ENCODE results near the gene ALKBH6.

ALKBH6 gene

DNA sequence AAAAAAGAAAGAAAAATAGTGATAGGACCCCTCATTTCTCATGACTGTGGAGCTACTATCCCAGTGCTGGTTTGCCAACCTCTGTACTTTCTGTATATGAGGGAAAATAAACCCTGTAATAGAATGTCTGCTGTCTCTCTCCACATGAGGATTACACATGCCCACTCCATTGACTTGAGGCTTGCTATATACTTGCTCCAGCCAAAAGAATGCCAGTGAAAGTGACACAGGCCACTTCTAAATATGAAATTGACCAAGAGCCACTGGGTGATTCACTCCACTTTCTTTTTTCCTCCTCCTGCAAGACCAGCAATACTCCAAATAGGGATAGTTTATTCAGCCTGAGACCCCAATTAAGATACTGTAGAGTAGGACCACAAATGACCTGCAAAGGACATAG, 33.8 kb upstream of the ALKBH6 start:
- Histone ChIP-seq H3K9me3 (ENCODE audit: control insufficient read depth, insufficient read depth, low read depth, low read length) (no peaks in the 10 kb centered on the region; the same call in none of the 2 replicates), H3K27ac (ENCODE audit: extremely low read depth, low read depth, low read length) (no peak overlapping the region), H3K4me1 (ENCODE audit: control insufficient read depth, insufficient read depth, low read length) (peaks cover 8% of the 10 kb centered on the region; the same call in 1 of the 2 replicates), H3K36me3 (ENCODE audit: control insufficient read depth in 2 of 2, insufficient read depth in 1 of 2, low read length in 2 of 2) (peaks cover 7 to 71% of the 10 kb centered on the region in 2 experiments), H3K4me3 (ENCODE audit: low read depth, low read length) (no peak overlapping the region)
- ChIA-PET CTCF (interaction anchor here (0.6 kb wide), 1 partner anchor 90 kb away, joined by 3 read pairs; no protein-coding TSS in a partner anchor), POLR2A (interaction anchor here (0.6 to 0.7 kb wide), 2 partner anchors 9 to 50 kb away, joined by 3 read pairs; no protein-coding TSS in a partner anchor)
- peak; percentile 77 for TF ChIP-seq PRDM1 (tag by site-specific recombination; IDR thresholded peaks at IDR 0.05)
- TF ChIP-seq ZBTB7A (tag by site-specific recombination; IDR thresholded peaks at IDR 0.05; ENCODE audit: low read depth) = no peak
- no peak for TF ChIP-seq IKZF3 (tag by site-specific recombination; IDR thresholded peaks at IDR 0.05)

DNA sequence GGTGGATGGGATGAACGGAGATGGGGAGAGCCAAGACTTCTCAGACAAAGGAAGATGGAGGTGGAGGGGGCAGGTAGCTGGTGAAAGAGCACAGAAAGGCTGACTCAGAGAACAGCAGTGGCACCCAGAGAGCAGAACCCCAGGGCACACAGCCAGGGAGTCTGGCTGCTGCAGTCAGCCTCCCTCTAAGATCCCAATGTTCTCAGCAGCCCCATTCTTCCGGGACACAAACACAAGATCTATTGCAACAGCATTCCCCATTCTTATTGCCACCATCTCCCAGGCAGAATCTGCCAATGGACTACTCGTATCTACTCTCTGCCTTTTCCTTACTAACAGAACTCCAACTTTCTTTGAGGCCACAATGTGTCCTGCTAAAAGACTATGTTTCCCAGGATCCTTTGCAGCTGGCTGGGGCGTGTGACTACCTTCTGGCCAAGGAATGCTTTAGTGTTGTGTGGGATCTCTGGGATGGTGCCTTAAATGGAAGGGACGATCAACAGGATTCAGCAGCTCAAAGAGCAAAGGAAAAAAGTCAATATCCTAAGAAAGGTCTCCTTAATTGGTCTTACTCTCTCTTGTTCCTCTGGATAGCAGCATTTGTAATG, 32.5 kb upstream of the ALKBH6 start:
- CTCF ChIA-PET = interaction anchor here (0.6 to 0.9 kb wide), 2 partner anchors 11 to 991 kb away, joined by 3 read pairs; no protein-coding TSS in a partner anchor
- POLR2A ChIA-PET = interaction anchor here (0.6 kb wide), 1 partner anchor 101 kb away, joined by 3 read pairs; no protein-coding TSS in a partner anchor
- Histone ChIP-seq H3K9me3 (ENCODE audit: control insufficient read depth, insufficient read depth, low read depth, low read length) (no peaks in the 10 kb centered on the region; the same call in none of the 2 replicates), H3K27ac (ENCODE audit: extremely low read depth, low read depth, low read length) (peak overlapping the region; percentile 37; the same call in 1 of the 2 replicates), H3K36me3 (ENCODE audit: control insufficient read depth in 2 of 2, insufficient read depth in 1 of 2, low read length in 2 of 2) (peaks cover 7 to 79% of the 10 kb centered on the region in 2 experiments), H3K4me3 (ENCODE audit: low read depth, low read length) (no peak overlapping the region), H3K4me1 (ENCODE audit: control insufficient read depth, insufficient read depth, low read length) (peaks cover 7% of the 10 kb centered on the region; the same call in 1 of the 2 replicates)
- TF ChIP-seq KLF9 (tag by site-specific recombination; IDR thresholded peaks at IDR 0.05; ENCODE audit: low read depth) (no peak), YY1 (tag by site-specific recombination; IDR thresholded peaks at IDR 0.05) (no peak), SP3 (tag by site-specific recombination; IDR thresholded peaks at IDR 0.05) (no peak), TCF7L2 (IDR thresholded peaks at IDR 0.05; ENCODE audit: borderline replicate concordance, low read depth, low read length) (no peak), ZNF114 (tag by site-specific recombination; IDR thresholded peaks at IDR 0.05) (no peak), SP2 (tag by site-specific recombination; IDR thresholded peaks at IDR 0.05) (no peak), ZNF501 (tag by site-specific recombination; IDR thresholded peaks at IDR 0.05) (no peak), GFI1B (tag by site-specific recombination; IDR thresholded peaks at IDR 0.05) (no peak), ZBTB8A (tag by site-specific recombination; IDR thresholded peaks at IDR 0.05) (no peak), ZNF202 (tag by site-specific recombination; IDR thresholded peaks at IDR 0.05; ENCODE audit: borderline replicate concordance) (no peak), ZNF837 (tag by site-specific recombination; IDR thresholded peaks at IDR 0.05) (no peak), ZNF639 (tag by site-specific recombination; IDR thresholded peaks at IDR 0.05) (no peak), ZNF768 (tag by site-specific recombination; IDR thresholded peaks at IDR 0.05) (no peak), ZNF677 (tag by site-specific recombination; IDR thresholded peaks at IDR 0.05) (no peak), GLI4 (tag by site-specific recombination; IDR thresholded peaks at IDR 0.05) (no peak), SP7 (tag by site-specific recombination; IDR thresholded peaks at IDR 0.05) (no peak), ZNF654 (tag by site-specific recombination; IDR thresholded peaks at IDR 0.05; ENCODE audit: low read depth) (no peak), ZNF658 (tag by site-specific recombination; IDR thresholded peaks at IDR 0.05) (no peak), TRIM28 (IDR thresholded peaks at IDR 0.05; ENCODE audit: borderline replicate concordance, low read length) (no peak), ZNF140 (tag by site-specific recombination; IDR thresholded peaks at IDR 0.05) (no peak)

All from HEK293 (cell line).